DMS153 treated with DMSO at 0.1 percent for 48 hours (cell line): ENCODE results near the gene SSH2.

Experiments
- DNase-seq: peaks from one replicate; lab custom pipeline; 2025; ENCODE audit not compliant: unreplicated experiment; lab: John Stamatoyannopoulos, UW

The SSH2 gene

GRCh38 chr17:29614349-29615047 is 315.5 kb downstream of the SSH2 start:
- no peak for DNase-seq

DNA sequence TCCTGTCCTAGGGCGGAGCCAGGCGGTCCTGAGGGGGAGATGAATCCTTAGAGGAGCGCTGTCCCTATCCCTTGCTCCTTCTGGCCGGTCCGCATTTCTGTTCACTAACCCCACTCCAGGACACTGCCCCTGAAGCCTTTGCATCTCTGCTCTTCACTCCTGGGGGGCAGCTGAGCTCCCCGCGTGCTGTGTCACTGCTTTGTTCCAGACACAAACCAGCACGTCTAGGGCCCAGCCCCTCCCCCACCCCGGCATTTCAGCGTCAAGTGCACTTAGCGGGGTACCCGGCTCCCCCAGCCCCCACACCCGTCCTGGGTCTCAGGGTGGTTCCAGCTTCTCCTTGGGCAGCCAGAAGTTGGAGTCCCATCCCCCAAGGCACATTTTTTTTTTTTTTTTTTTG is 316.2 kb downstream of the SSH2 start:
- DNase-seq = no peak

- DNase-seq = no peak
These were observed 316.6 kb downstream of the SSH2 start for GRCh38 chr17:29613352-29613837.

- DNase-seq = no peak
These were observed 317.4 kb downstream of the SSH2 start for GRCh38 chr17:29612404-29613280.

DNA sequence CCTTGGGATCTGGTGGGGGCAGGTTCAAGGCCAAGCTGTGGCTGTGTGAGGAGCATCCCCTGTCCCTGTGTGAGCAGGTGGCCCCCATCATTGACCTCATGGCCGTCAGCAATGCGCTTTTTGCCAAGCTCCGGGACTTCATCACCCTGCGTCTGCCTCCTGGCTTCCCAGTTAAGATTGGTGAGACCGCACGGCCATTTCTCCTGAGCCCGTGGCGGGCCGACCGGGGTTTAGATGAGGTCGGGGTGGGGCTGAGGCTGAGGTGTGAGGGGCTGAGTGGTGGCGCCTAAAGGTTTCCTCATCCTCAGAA is 318.0 kb downstream of the SSH2 start:
- DNase-seq = no peak

DNA sequence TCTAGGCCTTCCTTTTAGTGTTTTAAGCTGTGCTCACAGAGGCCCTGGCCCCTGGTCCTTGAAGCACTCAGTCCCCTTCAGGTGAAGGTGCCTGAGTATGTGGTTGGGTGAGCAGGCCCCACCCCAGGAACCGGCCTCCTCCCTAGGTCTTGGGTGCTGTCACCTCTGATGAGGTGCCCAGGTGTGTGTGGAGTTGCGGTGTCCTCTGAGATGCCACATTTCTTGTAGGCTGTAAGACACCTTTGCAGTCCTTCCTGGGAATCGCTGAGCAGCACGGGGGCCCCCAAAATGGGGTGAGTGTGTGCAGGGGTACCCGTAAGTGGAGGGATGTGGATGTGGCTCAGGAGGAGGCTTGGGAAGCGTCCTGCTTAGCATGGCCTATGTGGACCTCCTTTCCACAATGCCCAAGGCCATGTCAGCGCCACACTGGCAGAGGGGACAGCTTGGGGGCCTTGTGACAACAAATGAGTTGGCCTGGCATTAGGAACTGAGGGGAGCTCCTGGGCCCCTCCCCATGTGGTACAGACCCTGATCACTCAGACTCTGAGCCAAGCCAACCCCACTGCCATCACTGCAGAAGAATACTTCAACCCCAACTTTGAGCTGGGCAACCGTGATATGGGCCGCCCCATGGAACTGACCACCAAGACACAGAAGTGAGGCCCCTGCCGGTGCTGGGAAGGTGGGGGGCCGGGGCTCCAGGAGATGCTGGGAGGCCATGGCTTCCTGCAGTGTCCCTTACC is 318.5 kb downstream of the SSH2 start:
- no peak for DNase-seq

DNA sequence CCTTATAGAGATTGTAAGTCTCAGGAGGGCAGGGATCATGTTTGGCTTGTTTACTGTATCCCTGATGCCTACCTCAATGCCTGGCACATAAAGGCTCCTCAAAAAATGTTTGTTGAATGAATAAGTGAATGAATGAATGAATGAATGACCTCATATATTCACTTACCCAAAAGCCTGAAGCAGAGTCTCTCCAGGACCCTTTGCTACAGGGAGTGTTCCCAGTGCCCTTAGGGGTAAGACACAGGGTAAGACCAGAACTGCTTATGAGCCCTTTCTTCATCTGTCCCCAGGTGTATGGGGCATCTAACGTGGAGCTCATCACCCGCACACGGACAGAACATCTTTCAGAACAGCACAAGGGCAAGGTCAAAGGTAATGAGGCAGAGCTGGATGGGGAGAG is 319.6 kb downstream of the SSH2 start:
- no peak for DNase-seq

GRCh38 chr17:29608986-29609385 is 321.0 kb downstream of the SSH2 start:
- DNase-seq = no peak

- DNase-seq = no peak
These were observed 322.4 kb downstream of the SSH2 start for GRCh38 chr17:29607557-29608195.

GRCh38 chr17:29603109-29603674 is 326.8 kb downstream of the SSH2 start:
- no peak for DNase-seq

GRCh38 chr17:29597361-29598172 is 332.5 kb downstream of the SSH2 start:
- DNase-seq = no peak

- no peak for DNase-seq
These were observed 333.2 kb downstream of the SSH2 start for GRCh38 chr17:29596811-29597210.

DNA sequence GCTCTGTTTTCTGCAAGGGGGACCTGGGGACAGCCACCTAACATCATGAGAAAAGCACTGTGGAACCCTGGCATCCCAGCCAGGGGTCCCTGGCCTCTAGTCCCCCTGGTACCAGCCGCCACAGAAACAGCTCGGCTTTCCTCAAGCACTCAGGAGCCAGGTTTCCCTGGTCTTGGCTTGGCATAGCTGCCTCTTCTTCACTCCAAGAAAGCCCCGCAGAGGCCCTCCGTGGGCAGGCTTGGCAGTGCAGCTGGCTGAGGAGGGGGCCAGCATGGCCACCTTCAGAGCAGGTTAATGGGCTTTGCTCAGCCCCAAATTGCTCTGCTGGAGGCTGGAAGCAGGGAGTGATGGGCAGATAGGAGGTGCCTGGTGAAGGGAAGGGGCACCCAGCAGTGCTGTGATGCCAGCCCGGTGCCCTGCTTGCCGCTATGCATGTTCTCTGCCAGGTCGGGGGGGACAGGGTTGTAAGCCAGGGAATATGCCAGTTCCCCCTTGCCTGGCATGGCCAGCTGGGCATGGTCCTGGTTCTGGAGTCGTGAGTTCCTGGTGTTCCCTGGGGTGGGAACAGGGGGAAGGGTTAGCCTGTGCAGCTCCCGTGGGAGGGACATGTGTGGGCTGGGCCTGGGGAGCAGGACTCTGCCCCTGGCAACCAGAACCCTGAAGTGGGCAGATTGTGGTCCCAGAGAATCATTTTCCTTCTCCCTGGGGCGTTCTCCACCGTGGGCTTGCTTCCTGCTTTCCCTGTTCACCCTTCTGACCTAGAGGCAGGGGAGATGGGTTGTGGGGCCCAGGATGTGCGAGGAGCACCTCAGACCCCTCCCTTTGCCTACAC is 333.9 kb downstream of the SSH2 start:
- DNase-seq = no peak

DNA sequence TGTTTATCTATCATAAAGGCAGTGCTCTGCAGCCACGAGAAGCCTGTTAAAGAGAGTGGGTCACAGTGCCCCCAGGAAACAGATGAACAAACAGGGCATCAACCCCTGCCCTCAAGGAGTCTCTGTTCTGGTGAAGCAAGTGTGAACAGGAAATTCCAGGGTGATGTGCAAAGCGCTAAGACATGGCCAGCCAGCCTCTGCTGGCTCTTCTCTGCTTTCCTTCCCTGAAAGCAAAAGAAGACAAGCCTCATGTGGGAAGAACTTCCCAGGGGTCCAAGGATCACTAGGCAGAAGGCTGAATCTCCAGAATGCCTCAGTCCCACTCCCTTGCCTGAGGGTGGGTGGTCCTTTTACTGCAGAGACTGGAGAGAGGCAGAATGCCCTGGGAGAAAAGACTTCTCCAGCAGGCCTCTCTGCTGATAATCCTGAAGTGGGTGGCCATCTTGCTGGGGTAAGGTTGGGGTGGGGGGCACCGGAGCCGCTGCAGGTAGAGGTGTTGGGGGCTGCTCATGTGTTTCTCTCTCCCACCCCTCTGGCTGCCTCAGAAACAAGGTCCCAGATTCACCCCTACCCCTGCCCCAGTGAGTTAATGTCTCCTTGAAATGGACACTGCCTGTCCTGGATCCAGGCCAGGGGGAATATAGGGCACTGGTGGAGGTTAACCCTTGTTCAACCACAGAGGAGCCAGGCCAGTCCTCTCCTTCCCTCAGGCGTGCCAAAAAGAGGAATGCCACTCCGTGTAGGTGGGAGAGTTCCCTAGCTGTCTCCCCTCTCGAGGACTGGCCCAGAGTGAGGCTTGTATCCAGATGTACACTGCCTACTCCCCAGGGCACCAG is 334.7 kb downstream of the SSH2 start:
- no peak for DNase-seq

- no peak for DNase-seq
These were observed 335.4 kb downstream of the SSH2 start for GRCh38 chr17:29594519-29595090.

GRCh38 chr17:29593591-29594518 is 336.2 kb downstream of the SSH2 start:
- no peak for DNase-seq
